Activated T-cell treated with anti-CD3 and anti-CD28 coated beads, Interleukin-2, amount 50 U/mL, for 1 hour (primary cell): ENCODE measurements around the gene NPAT.
"Not testable (repeated sequence)": the region's sequence is repeated elsewhere in the genome, so short reads cannot be mapped to it uniquely, and the experiment has no call there.

Experiments
- DNase-seq: peaks from one replicate; pipeline ENCODE4 v3.0.0-alpha.2; 2020

NPAT gene

GRCh38 chr11:108218912-108219783 lies 3.3 kb downstream of the NPAT start:
- no peak for DNase-seq

DNA sequence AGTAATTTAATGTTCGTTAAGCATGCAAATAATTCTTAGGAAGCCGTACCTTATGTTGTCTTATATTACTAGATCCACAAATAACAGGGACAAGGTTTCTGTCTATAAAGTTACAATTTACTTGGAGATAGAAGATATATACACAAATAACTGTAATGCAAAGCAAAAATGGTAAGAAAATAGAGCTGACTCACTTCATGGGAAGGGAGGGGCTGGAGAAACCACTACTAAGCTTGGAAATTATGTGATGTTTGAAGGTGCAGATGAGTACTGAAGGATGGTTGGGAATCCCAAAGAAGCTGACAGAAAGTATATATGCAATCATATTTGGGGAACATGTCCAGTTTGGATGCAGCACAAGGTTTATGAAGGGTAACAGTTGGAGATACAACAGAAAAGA lies 4.0 kb downstream of the NPAT start:
- DNase-seq: no peak

- DNase-seq: no peak
Observed at GRCh38 chr11:108216988-108217387, 5.5 kb downstream of the NPAT start.

- DNase-seq: no peak
Observed at GRCh38 chr11:108213784-108214183, 8.7 kb downstream of the NPAT start.

GRCh38 chr11:108210441-108210840 lies 12.0 kb downstream of the NPAT start:
- DNase-seq: no peak

DNA sequence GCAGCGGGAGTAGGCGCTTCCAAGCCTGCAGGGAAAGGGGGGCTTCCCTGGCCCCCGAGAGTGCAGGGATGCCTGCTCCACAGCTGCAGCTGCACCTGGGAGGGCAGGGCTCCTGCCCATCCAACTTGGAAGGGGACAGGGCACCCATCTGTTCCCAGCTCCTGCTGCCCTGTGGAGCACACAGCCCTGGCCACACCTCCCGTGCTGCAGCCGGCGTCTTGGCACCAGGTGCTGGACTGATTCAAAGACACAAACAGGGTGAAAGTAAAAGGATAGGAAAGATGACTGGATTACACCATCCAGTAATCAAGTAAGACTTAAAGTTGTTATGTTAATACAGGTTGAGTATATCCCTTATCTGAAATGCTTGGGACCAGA lies 14.8 kb downstream of the NPAT start:
- no peak for DNase-seq

DNA sequence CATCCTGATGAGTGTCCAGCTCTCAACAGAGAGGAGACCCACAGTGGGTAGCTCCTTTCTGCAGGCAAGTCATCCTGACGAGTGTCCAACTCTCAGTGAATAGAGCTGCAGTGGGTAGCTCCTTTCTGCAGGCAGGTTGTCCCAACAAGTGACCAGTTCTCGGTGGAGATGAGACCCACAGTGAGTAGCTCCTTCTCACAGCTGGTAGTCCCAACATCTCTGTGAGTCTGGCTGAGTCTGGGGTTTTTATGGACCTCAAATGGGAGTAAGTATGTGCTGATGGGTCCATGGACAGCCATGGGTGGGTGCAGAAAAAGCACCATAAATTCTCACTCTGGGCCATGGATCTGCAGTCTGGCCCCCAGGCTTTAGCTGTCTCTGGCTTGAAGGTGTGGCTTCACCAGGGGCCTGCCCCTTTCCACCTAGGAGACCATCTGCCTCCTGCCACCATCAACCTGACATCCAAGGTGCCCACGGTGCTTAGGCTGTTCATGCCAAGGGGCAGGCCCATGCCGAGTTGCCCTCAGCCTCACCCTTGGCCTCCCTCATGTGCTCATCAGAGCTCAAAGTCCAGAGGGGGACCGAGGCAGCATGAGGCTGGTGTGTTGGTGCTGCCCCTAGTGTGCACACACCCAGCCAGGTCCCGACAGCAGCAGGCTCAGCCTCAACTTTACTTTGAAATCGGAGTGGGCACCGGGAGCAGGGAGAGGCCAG lies 15.3 kb downstream of the NPAT start:
- DNase-seq: no peak

GRCh38 chr11:108206171-108206570 lies 16.3 kb downstream of the NPAT start:
- no peak for DNase-seq

- no peak for DNase-seq
Observed at GRCh38 chr11:108204929-108205499, 17.4 kb downstream of the NPAT start.

GRCh38 chr11:108204376-108204775 lies 18.1 kb downstream of the NPAT start:
- no peak for DNase-seq

DNA sequence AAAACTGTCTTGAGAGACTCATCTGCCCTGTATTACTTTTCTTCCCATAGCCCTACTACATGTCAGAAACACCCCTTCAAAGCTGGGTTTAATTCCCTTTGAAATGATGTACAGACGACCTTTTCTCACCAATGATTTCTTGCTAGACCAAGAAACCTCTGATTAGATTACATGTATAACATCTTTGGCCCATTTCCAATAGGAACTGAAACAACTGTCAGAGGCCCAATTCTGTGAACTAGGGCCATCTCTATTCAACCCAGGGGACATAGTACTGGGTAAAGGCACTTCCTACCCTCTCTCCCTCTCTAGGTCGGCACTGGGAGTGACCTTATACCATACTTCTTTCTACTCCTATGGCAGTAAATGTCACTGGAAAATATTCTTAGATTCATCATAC lies 19.4 kb downstream of the NPAT start:
- DNase-seq: no peak

- no peak for DNase-seq
Observed at GRCh38 chr11:108199446-108200321, 22.8 kb downstream of the NPAT start.

DNA sequence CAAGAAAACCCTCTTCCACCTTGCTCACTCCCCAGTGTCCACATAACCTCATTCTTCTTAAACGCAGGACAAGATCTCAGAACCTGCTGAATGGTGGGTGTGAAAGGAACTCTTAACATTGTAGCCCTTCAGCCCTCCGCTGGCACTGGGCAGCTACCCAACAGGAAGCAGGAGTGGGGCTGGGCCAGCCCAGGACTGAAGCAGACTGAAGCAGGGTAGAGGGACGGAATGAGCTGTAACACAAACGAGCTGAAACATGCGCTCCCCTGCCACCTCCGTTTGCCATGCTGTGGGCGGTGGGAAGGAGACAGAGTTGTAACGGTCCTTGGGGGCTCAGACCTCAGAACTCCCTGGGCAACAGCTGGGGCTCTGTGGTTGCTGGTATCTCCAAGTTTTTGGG lies 23.6 kb downstream of the NPAT start:
- no peak for DNase-seq

- DNase-seq: no peak
Observed at GRCh38 chr11:108197351-108197750, 25.1 kb downstream of the NPAT start.

DNA sequence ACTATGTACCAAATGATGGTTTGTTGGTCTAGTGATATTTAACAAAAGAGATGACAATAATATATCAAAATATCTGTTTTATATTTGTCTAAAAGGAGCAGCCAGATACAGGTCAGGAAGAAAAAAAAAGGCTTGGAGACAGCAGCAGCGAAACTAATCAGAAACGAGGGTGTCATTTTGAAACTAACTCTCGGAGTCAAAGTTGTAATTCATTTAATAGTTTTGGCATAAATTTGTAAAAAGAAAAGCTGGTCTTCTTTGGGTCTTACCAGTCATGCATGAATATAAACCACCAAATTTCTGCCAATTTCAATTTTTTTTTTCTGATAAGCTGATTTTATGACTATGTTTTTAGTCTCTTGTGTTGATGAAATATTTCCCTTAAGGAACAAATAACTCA lies 25.5 kb downstream of the NPAT start:
- no peak for DNase-seq

DNA sequence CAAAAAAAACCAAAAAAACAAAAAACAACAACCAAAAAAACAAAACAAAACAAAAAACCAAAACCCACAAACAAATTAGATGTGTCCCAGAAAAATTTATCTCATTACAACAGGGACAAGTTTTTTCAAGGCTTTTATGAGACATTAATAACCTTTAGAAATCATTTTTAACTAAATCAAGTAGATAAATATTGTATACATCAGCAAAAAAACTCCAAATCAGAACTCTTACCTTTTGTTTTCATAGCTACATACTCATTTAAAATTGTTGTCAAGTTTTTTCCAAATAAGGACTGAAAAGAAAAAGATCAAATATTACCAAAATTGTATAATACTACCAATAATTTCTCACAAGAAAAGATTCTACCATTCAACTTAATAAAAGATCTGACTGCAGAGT lies 28.7 kb downstream of the NPAT start:
- no peak for DNase-seq

DNA sequence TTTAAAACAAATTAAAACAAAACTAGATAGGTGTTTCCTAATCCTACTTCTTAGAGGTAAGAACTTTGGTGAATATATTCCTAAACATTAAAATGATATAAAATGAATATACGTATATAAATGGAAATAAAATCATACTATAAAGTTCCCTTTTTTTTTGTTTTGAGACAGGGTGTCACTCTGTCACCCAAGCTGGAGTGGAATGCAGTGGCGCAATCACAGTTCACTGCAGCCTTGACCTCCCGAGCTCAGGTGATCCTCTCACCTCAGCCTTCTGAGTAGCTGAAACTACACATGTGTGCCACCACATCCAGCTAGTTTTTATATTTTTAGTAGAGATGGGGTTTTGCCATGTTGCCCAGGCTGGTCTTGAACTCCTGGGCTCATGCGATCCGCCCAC lies 44.9 kb downstream of the NPAT start:
- DNase-seq: no peak

DNA sequence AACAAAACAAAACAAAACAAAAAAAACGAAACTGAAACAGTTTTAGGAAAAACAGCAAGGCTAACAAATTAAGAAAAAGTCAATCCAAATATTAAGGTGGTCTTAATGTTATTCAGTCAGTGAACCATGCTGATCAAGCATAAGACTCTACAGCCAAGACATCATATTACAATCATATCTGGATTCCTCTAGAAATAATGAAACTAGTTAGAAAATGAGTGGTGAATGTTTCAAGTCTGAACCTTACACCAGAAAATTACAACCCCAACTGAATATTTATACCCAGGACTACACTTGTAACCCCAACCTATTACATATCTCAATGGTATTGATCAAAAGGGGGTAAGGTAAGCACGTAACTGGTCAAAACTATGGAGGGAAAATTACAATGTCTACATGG lies 52.3 kb downstream of the NPAT start:
- no peak for DNase-seq

- DNase-seq: no peak
Observed at GRCh38 chr11:108167624-108168023, 54.8 kb downstream of the NPAT start.

- DNase-seq: not testable (repeated sequence)
Observed at GRCh38 chr11:108162878-108163277, 59.6 kb downstream of the NPAT start.

- no peak for DNase-seq
Observed at GRCh38 chr11:108160970-108161566, 61.4 kb downstream of the NPAT start.

- no peak for DNase-seq
Observed at GRCh38 chr11:108154591-108154990, 67.8 kb downstream of the NPAT start.

DNA sequence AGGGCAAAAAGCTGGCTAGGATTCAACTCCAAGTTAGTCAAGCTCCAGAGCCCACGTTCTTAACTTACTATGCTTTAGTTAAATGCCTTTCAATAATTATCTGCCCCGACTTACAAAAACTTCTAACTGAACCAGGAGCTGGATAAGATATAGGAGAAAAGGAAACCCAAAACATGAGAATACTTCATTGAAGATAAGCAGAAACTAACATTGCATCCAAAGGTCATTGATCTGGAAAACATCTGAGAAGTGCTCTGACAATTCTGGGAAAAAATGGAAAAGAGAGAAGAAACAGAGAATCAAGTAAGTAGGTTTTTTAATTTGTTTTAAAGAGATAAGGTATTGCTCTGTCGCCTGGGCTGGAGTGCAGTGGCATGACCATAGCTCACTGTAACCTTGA lies 73.9 kb downstream of the NPAT start:
- no peak for DNase-seq
